CD8-positive, alpha-beta memory T cell (primary cell): ENCODE results near the gene SDF4. TPM values are rescaled to one million over a fixed set of nuclear protein-coding genes. Genes with fewer than 3 reads are reported as not detected.
A peak's percentile ranks its signal among the peaks of the same experiment; 100 is the strongest.

ENCODE experiments used
- CTCF ChIA-PET: fragments of 350-600 bp; sonication (Branson Sonifier 250); formaldehyde crosslinking; loops from one replicate; lab custom pipeline; 2021; ENCODE audit warnings: antibody characterized with exemption; lab: Charles Lee
- POLR2A ChIA-PET: fragments of 350-600 bp; sonication (Branson Sonifier 250); formaldehyde crosslinking; loops from one replicate; lab custom pipeline; 2021; ENCODE audit warnings: antibody characterized with exemption; lab: Charles Lee
- DNase-seq, 5 donors: peaks; one replicate each; pipeline versions ENCODE4 v3.0.0 to v3.0.0-alpha.2; 2020 to 2022; ENCODE audit warnings: mixed read lengths in 1 of 5
- H3K27ac ChIP-seq: one replicate; pipeline ENCODE4 v1.7.0; 2013; ENCODE audit warnings: low read depth, mild to moderate bottlenecking, low read length, moderate library complexity
- H3K27me3 ChIP-seq: 2 replicates; pipeline ENCODE4 v1.7.0; 2013; ENCODE audit warnings: low read length, mild to moderate bottlenecking; ENCODE audit not compliant: insufficient read depth, poor library complexity, severe bottlenecking
- H3K36me3 ChIP-seq: 2 replicates; pipeline ENCODE4 v1.7.0; 2013; ENCODE audit warnings: mild to moderate bottlenecking, low read length, moderate library complexity; ENCODE audit not compliant: insufficient read depth
- H3K4me1 ChIP-seq: 2 replicates; pipeline ENCODE4 v1.7.0; 2013; ENCODE audit warnings: mild to moderate bottlenecking, low read length, moderate library complexity; ENCODE audit not compliant: insufficient read depth
- H3K4me3 ChIP-seq: 2 replicates; pipeline ENCODE4 v1.7.0; 2013; ENCODE audit warnings: mild to moderate bottlenecking, low read length
- H3K9me3 ChIP-seq: 2 replicates; pipeline ENCODE4 v1.7.0; 2013; ENCODE audit warnings: mild to moderate bottlenecking, low read length
- H3K27ac Mint-ChIP-seq, 8 donors: one replicate each; pipeline ENCODE4 v1.8.0; 2020 to 2021; ENCODE audit warnings: mixed read lengths in 8 of 8, mild to moderate bottlenecking in 6 of 8, inconsistent platforms in 3 of 8, moderate library complexity in 3 of 8
- H3K27me3 Mint-ChIP-seq, 2 donors: one replicate each; pipeline ENCODE4 v1.8.0; 2020 to 2021; ENCODE audit warnings: mixed read lengths in 2 of 2, mild to moderate bottlenecking in 1 of 2, moderate library complexity in 1 of 2
- H3K36me3 Mint-ChIP-seq, 3 donors: one replicate each; pipeline ENCODE4 v1.8.0; 2020 to 2021; ENCODE audit warnings: mixed read lengths in 3 of 3, inconsistent platforms in 1 of 3, mild to moderate bottlenecking in 1 of 3
- H3K4me1 Mint-ChIP-seq, 3 donors: one replicate each; pipeline ENCODE4 v1.8.0; 2020 to 2021; ENCODE audit warnings: mixed read lengths in 3 of 3, inconsistent platforms in 1 of 3, mild to moderate bottlenecking in 1 of 3
- H3K4me3 Mint-ChIP-seq, 7 donors: one replicate each; pipeline ENCODE4 v1.8.0; 2020 to 2021; ENCODE audit warnings: mixed read lengths in 7 of 7, mild to moderate bottlenecking in 6 of 7, moderate library complexity in 4 of 7, inconsistent platforms in 2 of 7
- H3K9me3 Mint-ChIP-seq, 5 donors: one replicate each; pipeline ENCODE4 v1.8.0; 2020 to 2022; ENCODE audit warnings: mixed read lengths in 5 of 5, mild to moderate bottlenecking in 3 of 5, moderate library complexity in 2 of 5, inconsistent platforms in 1 of 5
- polyA plus RNA-seq: library from polyadenylated mRNA; unstranded; fragments of 300-500 nt; fragmentation: Illumina TruSeq; gene quantifications from one replicate; pipeline ENCODE4 v1.2.3, GENCODE V29; 2021
- total RNA-seq, 2 experiments: library from RNA; stranded (reverse); gene quantifications; one replicate each; pipeline ENCODE4 v1.2.3, GENCODE V29; 2021

The SDF4 gene
- total and polyA plus RNA-seq, 3 experiments from 2014 or later, result 108 to 169 (median 158) TPM

DNA sequence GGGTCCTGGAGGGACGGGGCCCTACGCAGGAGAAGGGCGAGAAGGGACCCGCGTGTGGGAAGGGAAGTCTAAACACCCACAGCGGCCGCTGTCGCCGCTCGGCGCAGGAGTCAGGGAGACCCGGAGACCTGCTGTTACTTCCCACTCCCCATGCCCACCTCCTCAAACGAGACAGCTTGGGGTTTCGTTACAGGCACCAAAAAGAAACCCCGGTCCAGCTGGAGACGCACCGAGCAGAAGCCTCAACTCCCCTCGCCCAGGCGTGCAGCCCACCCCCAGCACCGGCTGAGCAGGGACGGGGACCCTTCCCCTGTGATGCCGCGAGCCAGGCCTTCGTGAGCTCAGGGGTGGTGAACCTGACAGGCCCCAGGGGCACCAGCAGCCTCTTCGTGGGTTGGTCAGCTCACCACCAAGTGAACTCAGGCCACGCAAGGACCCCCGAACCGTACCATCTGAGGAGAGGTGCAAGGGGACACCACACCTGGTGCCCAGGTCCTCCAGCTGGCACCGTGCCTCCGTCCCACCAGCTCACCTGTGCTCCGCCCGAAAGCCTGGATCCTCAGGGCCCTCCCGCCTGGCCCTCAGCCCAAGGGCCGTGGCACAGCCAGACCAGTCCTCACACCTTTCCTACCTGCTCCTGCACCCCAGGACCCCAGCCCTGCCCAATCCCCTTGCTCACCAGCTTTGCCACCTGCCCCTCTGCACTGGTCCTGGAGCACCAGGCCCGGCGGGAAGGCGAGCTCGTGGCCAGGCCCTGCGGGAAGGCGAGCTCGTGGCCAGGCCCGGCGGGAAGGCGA is 5.0 kb downstream of the SDF4 start:
- Histone ChIP-seq H3K27ac (no peak overlapping the region), H3K9me3 (no peaks in the 10 kb centered on the region), H3K4me3 (no peak overlapping the region), H3K27me3 (no peaks in the 10 kb centered on the region), H3K4me1 (peaks cover 19% of the 10 kb centered on the region), H3K36me3 (peaks cover 28% of the 10 kb centered on the region)
- CTCF ChIA-PET, result interaction anchor here (0.9 kb wide), 1 partner anchor 104 kb away, joined by 3 read pairs; no protein-coding TSS in a partner anchor
- H3K27me3 Mint-ChIP-seq, result no peaks in the 10 kb centered on the region
- no peak for DNase-seq
- no peaks in the 10 kb centered on the region for H3K9me3 Mint-ChIP-seq
- H3K27ac Mint-ChIP-seq, result no peak overlapping the region
- peaks cover 0 to 76% (median 12%) of the 10 kb centered on the region in 3 donors for H3K36me3 Mint-ChIP-seq
- H3K4me1 Mint-ChIP-seq, result peaks cover 18 to 34% (median 25%) of the 10 kb centered on the region in 3 donors
- POLR2A ChIA-PET, result no interaction called here
- H3K4me3 Mint-ChIP-seq, result no peak overlapping the region

- H3K9me3 Mint-ChIP-seq, result no peaks in the 10 kb centered on the region
- Histone ChIP-seq H3K27ac (no peak overlapping the region), H3K4me1 (peaks cover 16% of the 10 kb centered on the region), H3K36me3 (peaks cover 31% of the 10 kb centered on the region), H3K27me3 (no peaks in the 10 kb centered on the region), H3K4me3 (no peak overlapping the region), H3K9me3 (no peaks in the 10 kb centered on the region)
- H3K4me1 Mint-ChIP-seq, result peaks cover 14 to 29% (median 22%) of the 10 kb centered on the region in 3 donors
- ChIA-PET POLR2A (no interaction called here), CTCF (interaction anchor here (0.9 kb wide), 1 partner anchor 104 kb away, joined by 3 read pairs; no protein-coding TSS in a partner anchor)
- peaks cover 0 to 79% (median 12%) of the 10 kb centered on the region in 3 donors for H3K36me3 Mint-ChIP-seq
- H3K27ac Mint-ChIP-seq, result peak overlapping the region in 2 of 8 donors; percentile 54 to 86
- H3K4me3 Mint-ChIP-seq, result peak overlapping the region in 2 of 7 donors; percentile 27 to 52
- no peaks in the 10 kb centered on the region for H3K27me3 Mint-ChIP-seq
- DNase-seq, result no peak
These were observed 5.9 kb downstream of the SDF4 start for GRCh38 chr1:1225913-1226312.

DNA sequence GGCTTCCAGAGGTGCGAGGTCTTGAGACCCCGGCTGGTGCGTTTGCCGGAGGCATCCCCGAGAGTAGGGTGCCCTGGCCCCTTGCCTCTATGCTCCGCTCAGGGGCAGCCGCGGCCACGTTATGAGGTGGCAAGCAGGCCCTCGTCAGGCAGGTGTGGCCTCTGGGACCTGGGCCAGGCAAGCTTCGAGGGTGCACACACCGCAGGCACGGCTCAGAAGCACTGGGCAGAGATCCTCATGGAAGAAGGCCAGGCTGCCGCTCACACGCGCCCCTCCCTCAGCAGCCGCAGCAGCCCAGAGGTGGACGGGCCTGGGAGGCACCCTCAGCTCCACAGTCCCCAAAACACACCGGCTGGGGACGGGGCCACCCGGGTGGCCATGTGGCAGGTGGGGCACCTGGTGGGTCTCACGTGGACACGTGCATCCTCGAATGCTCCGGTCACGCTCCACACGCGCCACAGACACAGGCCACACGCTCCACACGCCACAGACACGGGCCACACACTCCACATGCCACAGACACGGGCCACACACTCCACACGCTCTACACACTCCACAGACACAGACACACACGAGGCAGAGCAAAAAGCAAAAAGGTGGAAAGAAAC is 6.5 kb downstream of the SDF4 start:
- peaks cover 37% of the 10 kb centered on the region for H3K36me3 ChIP-seq
- H3K9me3 Mint-ChIP-seq, result no peaks in the 10 kb centered on the region
- H3K4me3 ChIP-seq, result no peak overlapping the region
- POLR2A ChIA-PET, result no interaction called here
- H3K27ac Mint-ChIP-seq, result peak overlapping the region in 2 of 8 donors; percentile 54 to 86
- H3K27me3 ChIP-seq, result no peaks in the 10 kb centered on the region
- peaks cover 10% of the 10 kb centered on the region for H3K4me1 ChIP-seq
- peak overlapping the region in 1 of 7 donors; percentile 27 for H3K4me3 Mint-ChIP-seq
- CTCF ChIA-PET, result no interaction called here
- H3K4me1 Mint-ChIP-seq, result peaks cover 10 to 26% (median 18%) of the 10 kb centered on the region in 3 donors
- H3K27ac ChIP-seq, result no peak overlapping the region
- no peaks in the 10 kb centered on the region for H3K9me3 ChIP-seq
- peaks cover 0 to 80% (median 17%) of the 10 kb centered on the region in 3 donors for H3K36me3 Mint-ChIP-seq
- no peak for DNase-seq
- H3K27me3 Mint-ChIP-seq, result no peaks in the 10 kb centered on the region

GRCh38 chr1:1223891-1224290 is 7.9 kb downstream of the SDF4 start:
- Histone ChIP-seq H3K4me1 (no peaks in the 10 kb centered on the region), H3K36me3 (peaks cover 36% of the 10 kb centered on the region), H3K27me3 (no peaks in the 10 kb centered on the region), H3K27ac (no peak overlapping the region), H3K4me3 (no peak overlapping the region), H3K9me3 (no peaks in the 10 kb centered on the region)
- DNase-seq, result no peak
- H3K9me3 Mint-ChIP-seq, result no peaks in the 10 kb centered on the region
- H3K36me3 Mint-ChIP-seq, result peaks cover 0 to 78% (median 16%) of the 10 kb centered on the region in 3 donors
- H3K4me1 Mint-ChIP-seq, result peaks cover 3 to 15% (median 11%) of the 10 kb centered on the region in 3 donors
- peak overlapping the region in 1 of 8 donors; percentile 91 for H3K27ac Mint-ChIP-seq
- H3K4me3 Mint-ChIP-seq, result no peak overlapping the region
- ChIA-PET POLR2A (no interaction called here), CTCF (no interaction called here)
- H3K27me3 Mint-ChIP-seq, result no peaks in the 10 kb centered on the region

GRCh38 chr1:1223321-1223720 is 8.5 kb downstream of the SDF4 start:
- CTCF ChIA-PET, result no interaction called here
- Histone ChIP-seq H3K4me1 (no peaks in the 10 kb centered on the region), H3K27me3 (no peaks in the 10 kb centered on the region), H3K36me3 (peaks cover 40% of the 10 kb centered on the region), H3K4me3 (no peak overlapping the region), H3K27ac (no peak overlapping the region), H3K9me3 (no peaks in the 10 kb centered on the region)
- no peak for DNase-seq
- Mint-ChIP-seq H3K27ac (no peak overlapping the region), H3K27me3 (no peaks in the 10 kb centered on the region), H3K4me1 (peaks cover 3 to 11% (median 9%) of the 10 kb centered on the region in 3 donors), H3K4me3 (peak overlapping the region in 1 of 7 donors; percentile 33), H3K9me3 (no peaks in the 10 kb centered on the region), H3K36me3 (peaks cover 0 to 78% (median 16%) of the 10 kb centered on the region in 3 donors)
- POLR2A ChIA-PET, result no interaction called here

DNA sequence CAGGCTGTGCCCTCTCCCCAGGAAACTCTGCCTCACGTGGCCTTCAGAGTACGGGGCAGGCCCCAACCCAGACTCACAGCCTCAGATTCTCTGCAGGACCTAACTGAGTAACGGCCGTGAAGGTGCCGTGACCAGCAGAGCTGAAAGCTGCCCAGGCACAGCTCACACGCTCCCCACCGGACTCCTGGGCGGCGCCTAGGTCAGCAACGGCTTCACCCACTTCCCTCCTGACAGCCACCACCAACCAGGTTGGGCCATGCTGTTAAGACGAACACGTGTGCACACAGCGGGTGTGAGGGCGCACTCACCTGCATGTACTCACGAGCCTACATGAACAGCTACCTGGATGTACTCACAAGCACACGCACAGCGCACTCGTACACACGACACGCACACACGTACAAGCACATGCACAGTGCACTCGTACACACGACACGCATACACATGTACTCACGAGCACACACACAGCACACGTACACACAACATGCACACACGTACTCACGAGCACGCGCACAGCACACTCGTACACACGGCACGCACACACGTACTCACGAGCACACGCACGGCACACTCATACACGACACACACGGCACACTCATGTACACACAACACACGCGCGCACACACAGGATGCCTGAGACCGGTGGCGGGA is 9.1 kb downstream of the SDF4 start:
- H3K4me3 Mint-ChIP-seq, result peak overlapping the region in 1 of 7 donors; percentile 33
- H3K27ac Mint-ChIP-seq, result peak overlapping the region in 4 of 8 donors; percentile 8 to 84 (median 35)
- no peaks in the 10 kb centered on the region for H3K9me3 ChIP-seq

GRCh38 chr1:1221887-1222574 is 9.8 kb downstream of the SDF4 start:
- Histone ChIP-seq H3K27ac (no peak overlapping the region), H3K27me3 (no peaks in the 10 kb centered on the region), H3K36me3 (peaks cover 41% of the 10 kb centered on the region), H3K4me1 (no peaks in the 10 kb centered on the region), H3K4me3 (no peak overlapping the region), H3K9me3 (no peaks in the 10 kb centered on the region)
- Mint-ChIP-seq H3K4me1 (peaks cover 3 to 11% (median 9%) of the 10 kb centered on the region in 3 donors), H3K4me3 (peak overlapping the region in 2 of 7 donors; percentile 30 to 61), H3K27me3 (no peaks in the 10 kb centered on the region), H3K36me3 (peaks cover 0 to 82% (median 16%) of the 10 kb centered on the region in 3 donors), H3K9me3 (no peaks in the 10 kb centered on the region), H3K27ac (peak overlapping the region in 3 of 8 donors; percentile 33 to 73 (median 54))
- CTCF ChIA-PET, result no interaction called here
- no peak for DNase-seq
- POLR2A ChIA-PET, result no interaction called here

More for the DNA sequence above, 9.1 kb downstream of the SDF4 start:
- no peaks in the 10 kb centered on the region for H3K4me1 ChIP-seq
- H3K27me3 Mint-ChIP-seq, result no peaks in the 10 kb centered on the region
- DNase-seq, result no peak
- no peaks in the 10 kb centered on the region for H3K27me3 ChIP-seq
- peaks cover 0 to 81% (median 16%) of the 10 kb centered on the region in 3 donors for H3K36me3 Mint-ChIP-seq
- H3K4me1 Mint-ChIP-seq, result peaks cover 3 to 11% (median 9%) of the 10 kb centered on the region in 3 donors
- ChIA-PET POLR2A (no interaction called here), CTCF (no interaction called here)
- no peak overlapping the region for H3K27ac ChIP-seq
- H3K9me3 Mint-ChIP-seq, result no peaks in the 10 kb centered on the region
- peaks cover 41% of the 10 kb centered on the region for H3K36me3 ChIP-seq
- no peak overlapping the region for H3K4me3 ChIP-seq
